Endothelial cell (in vitro differentiated cells): ENCODE data around the gene ADAMTS4. TPM values are rescaled to one million over a fixed set of nuclear protein-coding genes. Genes with fewer than 3 reads are reported as not detected.

ENCODE experiments used
- DNase-seq: peaks from one replicate; pipeline ENCODE4 v3.0.0; 2021; ENCODE audit warnings: low spot score
- H3K27ac Mint-ChIP-seq: one replicate; pipeline ENCODE4 v1.8.0; 2021; ENCODE audit warnings: mixed read lengths, inconsistent platforms; ENCODE audit not compliant: unreplicated experiment
- H3K27me3 Mint-ChIP-seq: one replicate; pipeline ENCODE4 v1.8.0; 2021; ENCODE audit warnings: mild to moderate bottlenecking, moderate library complexity, mixed read lengths, inconsistent platforms; ENCODE audit not compliant: unreplicated experiment
- H3K36me3 Mint-ChIP-seq: one replicate; pipeline ENCODE4 v1.8.0; 2021; ENCODE audit warnings: mild to moderate bottlenecking, low read depth, mixed read lengths, inconsistent platforms; ENCODE audit not compliant: unreplicated experiment
- H3K4me1 Mint-ChIP-seq: one replicate; pipeline ENCODE4 v1.8.0; 2021; ENCODE audit warnings: mild to moderate bottlenecking, mixed read lengths, inconsistent platforms; ENCODE audit not compliant: unreplicated experiment
- H3K4me3 Mint-ChIP-seq: one replicate; pipeline ENCODE4 v1.8.0; 2021; ENCODE audit warnings: mild to moderate bottlenecking, mixed read lengths, inconsistent platforms; ENCODE audit not compliant: unreplicated experiment
- H3K9me3 Mint-ChIP-seq: one replicate; pipeline ENCODE4 v1.8.0; 2021; ENCODE audit warnings: mixed read lengths, inconsistent platforms; ENCODE audit not compliant: unreplicated experiment
- total RNA-seq: library from RNA; stranded (reverse); fragmentation: NEBNext Ultra II Directional; extraction: Animal tissue kit (Norgen Biotek cat#: 25700); gene quantifications from one replicate; pipeline ENCODE4 v1.2.1, GENCODE V29; 2021; ENCODE audit not compliant: unreplicated experiment
- TF ChIP-seq, protein P1 (sequence below): fragments of 200-600 bp; sonication (generic); IDR thresholded peaks from one replicate; pipeline ENCODE4 v1.5.0; 2021; ENCODE audit warnings: antibody characterized with exemption; ENCODE audit not compliant: unreplicated experiment

Gene ADAMTS4
- total RNA-seq, 1 donor from 2014 or later: 56.8 TPM

DNA sequence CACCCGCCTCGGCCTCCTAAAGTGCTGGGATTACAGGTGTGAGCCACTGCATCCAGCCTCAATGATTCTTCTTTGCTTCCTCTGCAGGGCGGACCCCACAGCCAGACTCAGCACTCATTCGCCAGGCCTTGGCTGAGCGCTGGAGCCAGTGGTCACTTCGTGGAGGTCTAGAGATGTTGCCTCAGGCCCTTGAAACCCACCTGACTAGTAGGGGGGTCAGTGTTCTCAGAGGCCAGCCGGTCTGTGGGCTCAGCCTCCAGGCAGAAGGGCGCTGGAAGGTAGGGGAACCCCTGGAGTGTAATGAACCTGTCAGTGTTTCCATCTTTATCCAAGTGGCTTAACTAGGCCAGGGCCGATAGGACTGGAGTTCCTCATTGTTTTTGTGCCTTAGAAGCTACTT lies 29.9 kb downstream of the ADAMTS4 start:
- Mint-ChIP-seq H3K27me3 (peaks cover 8% of the 10 kb centered on the region), H3K27ac (no peak overlapping the region), H3K9me3 (no peaks in the 10 kb centered on the region), H3K4me1 (peaks cover 15% of the 10 kb centered on the region), H3K36me3 (peaks cover 34% of the 10 kb centered on the region), H3K4me3 (no peak overlapping the region)
- no peak for DNase-seq
- TF ChIP-seq, protein P1, sequence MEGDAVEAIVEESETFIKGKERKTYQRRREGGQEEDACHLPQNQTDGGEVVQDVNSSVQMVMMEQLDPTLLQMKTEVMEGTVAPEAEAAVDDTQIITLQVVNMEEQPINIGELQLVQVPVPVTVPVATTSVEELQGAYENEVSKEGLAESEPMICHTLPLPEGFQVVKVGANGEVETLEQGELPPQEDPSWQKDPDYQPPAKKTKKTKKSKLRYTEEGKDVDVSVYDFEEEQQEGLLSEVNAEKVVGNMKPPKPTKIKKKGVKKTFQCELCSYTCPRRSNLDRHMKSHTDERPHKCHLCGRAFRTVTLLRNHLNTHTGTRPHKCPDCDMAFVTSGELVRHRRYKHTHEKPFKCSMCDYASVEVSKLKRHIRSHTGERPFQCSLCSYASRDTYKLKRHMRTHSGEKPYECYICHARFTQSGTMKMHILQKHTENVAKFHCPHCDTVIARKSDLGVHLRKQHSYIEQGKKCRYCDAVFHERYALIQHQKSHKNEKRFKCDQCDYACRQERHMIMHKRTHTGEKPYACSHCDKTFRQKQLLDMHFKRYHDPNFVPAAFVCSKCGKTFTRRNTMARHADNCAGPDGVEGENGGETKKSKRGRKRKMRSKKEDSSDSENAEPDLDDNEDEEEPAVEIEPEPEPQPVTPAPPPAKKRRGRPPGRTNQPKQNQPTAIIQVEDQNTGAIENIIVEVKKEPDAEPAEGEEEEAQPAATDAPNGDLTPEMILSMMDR: no peak

GRCh38 chr1:161166669-161167548 lies 31.9 kb downstream of the ADAMTS4 start:
- H3K4me3 Mint-ChIP-seq: peak overlapping the region; percentile 94
- H3K4me1 Mint-ChIP-seq: peaks cover 26% of the 10 kb centered on the region
- TF ChIP-seq, protein P1: no peak
- H3K27me3 Mint-ChIP-seq: peaks cover 11% of the 10 kb centered on the region
- peak overlapping the region; percentile 83 for H3K27ac Mint-ChIP-seq
- H3K9me3 Mint-ChIP-seq: no peaks in the 10 kb centered on the region
- H3K36me3 Mint-ChIP-seq: peaks cover 32% of the 10 kb centered on the region
- peak; percentile 31 for DNase-seq

- Mint-ChIP-seq H3K27me3 (peaks cover 11% of the 10 kb centered on the region), H3K27ac (peak within 1 kb of the TSS; percentile 98), H3K36me3 (peaks cover 30% of the 10 kb centered on the region), H3K4me3 (peak within 1 kb of the TSS; percentile 94), H3K9me3 (no peaks in the 10 kb centered on the region), H3K4me1 (peaks cover 33% of the 10 kb centered on the region)
- DNase-seq: peak; percentile 87
- TF ChIP-seq, protein P1: peak; percentile 26
Measured at GRCh38 chr1:161165742-161166668, 32.8 kb downstream of the ADAMTS4 start, which contains the start of gene PPOX. PPOX (plus strand) TSS chr1:161166426; CDS start chr1:161166848, 422 bp downstream.

DNA sequence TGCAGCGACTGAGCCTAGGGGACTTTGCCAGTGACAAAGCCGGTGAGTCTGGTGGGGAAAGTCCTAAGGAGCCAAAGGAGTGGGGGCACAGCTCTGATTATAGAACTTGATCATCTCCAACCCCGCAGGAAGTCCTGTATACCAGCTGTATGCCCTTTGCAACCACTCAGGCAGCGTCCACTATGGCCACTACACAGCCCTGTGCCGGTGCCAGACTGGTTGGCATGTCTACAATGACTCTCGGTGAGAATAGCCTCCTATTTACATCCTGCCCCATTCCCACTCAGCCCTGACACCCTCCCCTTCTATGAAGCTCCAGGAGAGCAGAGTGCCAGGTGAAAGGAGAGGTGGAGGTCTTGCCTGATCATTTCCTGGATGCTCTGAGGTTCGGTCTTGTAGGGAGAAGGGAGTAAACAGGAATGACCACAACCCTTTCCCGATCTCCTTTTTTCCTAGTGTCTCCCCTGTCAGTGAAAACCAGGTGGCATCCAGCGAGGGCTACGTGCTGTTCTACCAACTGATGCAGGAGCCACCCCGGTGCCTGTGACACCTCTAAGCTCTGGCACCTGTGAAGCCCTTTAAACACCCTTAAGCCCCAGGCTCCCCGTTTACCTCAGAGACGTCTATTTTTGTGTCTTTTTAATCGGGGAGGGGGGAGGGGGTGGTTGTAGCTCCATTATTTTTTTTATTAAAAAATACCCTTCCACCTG lies 33.8 kb downstream of the ADAMTS4 start:
- peaks cover 12% of the 10 kb centered on the region for H3K27me3 Mint-ChIP-seq

More for the DNA sequence above, 33.8 kb downstream of the ADAMTS4 start:
- no peak for DNase-seq
- Mint-ChIP-seq H3K4me1 (peaks cover 35% of the 10 kb centered on the region), H3K4me3 (no peak overlapping the region), H3K9me3 (no peaks in the 10 kb centered on the region), H3K27ac (peak overlapping the region; percentile 82), H3K36me3 (peaks cover 28% of the 10 kb centered on the region)
- TF ChIP-seq, protein P1: no peak
